ENCODE measurements around the gene SRPK3.

The SRPK3 gene

GRCh38 chrX:153789654-153790053 is 8.8 kb downstream of the SRPK3 start:
- DNase-seq, result no peak

DNA sequence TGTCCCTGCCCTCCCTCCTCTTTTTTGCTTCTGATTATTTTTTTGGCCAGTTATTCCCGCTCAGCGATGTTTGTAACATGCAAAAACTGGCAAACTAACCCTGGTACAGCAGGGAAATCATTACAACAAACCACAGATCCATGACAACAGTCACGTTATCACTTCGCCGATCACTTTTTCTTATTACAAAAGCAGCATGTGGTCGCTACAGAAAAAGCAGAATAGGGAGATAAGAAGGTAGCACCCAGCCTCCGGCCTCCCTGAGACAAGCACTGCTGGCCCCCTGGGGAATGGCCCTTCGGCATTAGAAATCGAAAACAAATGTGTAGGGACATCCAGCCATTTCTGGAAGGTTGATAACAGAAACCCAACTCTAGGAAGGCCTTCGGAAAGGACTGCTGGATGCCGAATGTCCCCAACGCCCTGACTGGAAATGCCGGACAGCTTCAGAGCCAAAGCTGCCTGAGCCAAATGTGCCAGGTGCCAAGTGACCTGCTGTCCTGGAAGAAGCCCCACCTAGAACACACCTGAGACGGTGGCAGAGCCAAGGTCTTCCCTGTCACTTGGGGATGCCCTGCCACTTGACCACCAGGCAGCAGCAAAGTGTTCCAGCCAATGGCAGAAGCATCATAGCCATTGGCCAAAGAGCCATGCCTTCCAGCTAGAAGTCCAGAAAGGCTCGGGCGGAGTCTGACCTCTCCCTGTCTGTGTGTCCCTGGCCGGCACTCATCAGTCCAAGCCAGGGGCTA is 10.4 kb downstream of the SRPK3 start:
- no peak for DNase-seq

- DNase-seq, result no peak
Measured at GRCh38 chrX:153792368-153792767, 11.5 kb downstream of the SRPK3 start.

GRCh38 chrX:153793291-153793690 is 12.4 kb downstream of the SRPK3 start:
- no peak for DNase-seq

DNA sequence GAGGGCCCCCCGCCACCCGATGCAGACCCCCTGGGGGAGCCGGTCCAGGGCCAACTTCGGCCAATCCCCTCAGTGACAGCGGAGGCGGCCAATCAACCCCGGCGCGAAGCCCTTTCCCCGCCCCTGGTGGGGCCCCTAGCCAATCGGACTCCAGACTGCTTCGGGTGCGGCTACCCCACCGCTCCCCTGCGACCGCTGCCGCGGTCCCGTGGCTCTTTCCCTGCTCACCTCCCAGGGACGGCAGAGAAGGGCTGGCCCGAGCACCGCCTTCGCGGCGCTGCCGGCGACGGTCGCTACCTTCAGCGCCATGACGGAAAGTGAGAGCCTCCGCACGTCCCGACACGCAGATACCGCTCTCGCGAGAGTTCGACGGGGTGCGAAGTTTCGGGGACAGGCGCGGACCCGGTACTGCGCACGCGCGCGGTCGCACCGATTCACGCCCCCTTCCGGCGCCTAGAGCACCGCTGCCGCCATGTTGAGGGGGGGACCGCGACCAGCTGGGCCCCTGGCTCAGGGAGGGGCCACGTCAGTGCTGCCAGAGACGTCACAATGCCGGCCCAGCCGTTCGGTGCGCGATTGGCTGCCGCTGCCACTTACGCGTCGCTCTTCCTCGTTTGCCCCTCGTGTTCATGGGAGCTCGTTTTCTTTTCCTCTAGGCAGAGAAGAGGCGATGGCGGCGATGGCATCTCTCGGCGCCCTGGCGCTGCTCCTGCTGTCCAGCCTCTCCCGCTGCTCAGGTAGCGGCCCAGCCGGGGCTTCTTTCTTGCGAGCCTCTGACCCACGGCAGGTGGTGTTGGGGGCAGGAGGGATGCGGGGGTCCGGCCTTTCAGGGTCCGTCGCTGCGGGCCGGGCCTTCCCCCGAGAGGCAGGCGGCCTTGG is 13.4 kb downstream of the SRPK3 start, which contains the start of the genes IDH3G and SSR4:
Gene IDH3G (minus strand): TSS at position 358 of the 879 bp plus-strand sequence. CDS start 49 bp downstream, at position 309.
Gene SSR4 (plus strand): TSS at position 651 of the 879 bp plus-strand sequence. CDS start 20 bp downstream, at position 671.
- peak; percentile 75 to 86 for DNase-seq

- DNase-seq, result no peak
Measured at GRCh38 chrX:153794897-153795816, 14.3 kb downstream of the SRPK3 start.

DNA sequence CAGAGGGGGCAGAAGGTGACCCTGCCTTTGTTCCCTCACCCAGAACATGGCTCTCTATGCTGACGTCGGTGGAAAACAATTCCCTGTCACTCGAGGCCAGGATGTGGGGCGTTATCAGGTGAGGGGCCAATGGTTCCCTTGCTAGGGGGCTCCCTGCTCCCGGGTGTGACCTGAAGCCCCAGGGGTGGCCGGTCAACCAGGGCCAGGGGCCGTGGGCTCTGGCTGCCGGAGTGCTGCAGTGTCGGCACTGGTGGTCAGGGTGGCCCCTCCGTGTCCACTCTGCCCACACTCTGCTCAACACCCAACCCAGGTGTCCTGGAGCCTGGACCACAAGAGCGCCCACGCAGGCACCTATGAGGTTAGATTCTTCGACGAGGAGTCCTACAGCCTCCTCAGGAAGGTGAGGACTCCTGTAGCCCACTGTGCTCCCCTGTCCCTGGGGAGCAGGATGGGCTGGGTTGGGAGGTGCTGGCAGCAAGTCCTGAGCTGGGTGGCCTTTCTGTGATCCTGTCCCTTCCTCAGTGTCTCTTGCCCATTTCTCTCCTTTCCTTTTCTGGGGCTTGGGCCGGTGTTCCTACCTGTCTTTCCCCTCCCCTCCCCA is 16.7 kb downstream of the SRPK3 start:
- DNase-seq, result no peak

- DNase-seq, result no peak
Measured at GRCh38 chrX:153799326-153799725, 18.5 kb downstream of the SRPK3 start.

DNA sequence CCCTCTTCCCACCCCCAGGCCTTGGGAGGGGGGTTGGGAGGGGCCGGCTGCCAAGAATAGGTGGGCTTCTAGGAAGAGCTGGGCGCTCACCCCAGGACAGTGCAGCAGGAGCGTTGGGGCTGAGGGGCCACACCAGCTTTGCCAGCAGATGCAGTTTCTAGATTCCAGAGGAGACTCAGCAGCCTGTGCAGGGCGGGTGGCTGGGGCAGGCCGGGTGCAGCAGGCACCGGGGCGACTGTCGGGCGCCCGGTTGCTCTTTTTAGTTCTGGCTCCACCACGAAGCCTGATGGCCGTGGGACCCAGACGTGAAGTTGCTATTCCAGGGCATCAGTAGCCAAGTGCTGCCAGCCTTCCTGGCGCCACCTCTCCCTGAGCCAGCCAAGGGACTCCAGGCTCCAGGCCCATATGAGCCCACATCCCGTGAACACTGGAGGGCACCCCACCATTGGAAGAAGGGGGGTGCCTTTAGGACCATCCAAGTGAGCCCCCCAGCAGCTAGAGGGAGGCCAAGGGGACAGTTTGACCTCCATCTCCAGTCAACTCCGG is 19.4 kb downstream of the SRPK3 start:
- no peak for DNase-seq

GRCh38 chrX:153800746-153801145 is 19.9 kb downstream of the SRPK3 start:
- no peak for DNase-seq

DNA sequence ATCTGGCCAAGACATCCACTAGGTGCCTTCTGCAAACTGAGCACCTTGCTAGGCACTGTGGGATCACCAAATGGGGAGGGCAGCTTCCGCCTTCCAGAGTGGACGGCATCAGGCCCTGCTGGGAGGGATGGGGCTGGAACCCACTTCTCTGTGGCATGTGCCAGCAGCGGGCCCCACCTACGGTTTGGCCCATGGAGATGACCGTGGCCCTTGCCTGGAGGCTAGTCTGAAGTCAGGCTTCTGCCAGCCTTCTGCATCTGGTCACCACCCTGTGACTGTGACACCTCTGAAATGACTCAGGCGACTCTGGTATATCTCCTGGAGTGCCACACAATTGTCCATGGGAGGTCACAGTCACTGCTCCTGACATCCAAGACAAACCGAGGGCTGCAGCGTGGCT is 20.8 kb downstream of the SRPK3 start:
- no peak for DNase-seq

- no peak for DNase-seq
Measured at GRCh38 chrX:153802513-153803045, 21.7 kb downstream of the SRPK3 start.

GRCh38 chrX:153803211-153804099 is 22.6 kb downstream of the SRPK3 start:
- DNase-seq, result no peak

GRCh38 chrX:153804100-153804595 is 23.3 kb downstream of the SRPK3 start:
- no peak for DNase-seq

DNA sequence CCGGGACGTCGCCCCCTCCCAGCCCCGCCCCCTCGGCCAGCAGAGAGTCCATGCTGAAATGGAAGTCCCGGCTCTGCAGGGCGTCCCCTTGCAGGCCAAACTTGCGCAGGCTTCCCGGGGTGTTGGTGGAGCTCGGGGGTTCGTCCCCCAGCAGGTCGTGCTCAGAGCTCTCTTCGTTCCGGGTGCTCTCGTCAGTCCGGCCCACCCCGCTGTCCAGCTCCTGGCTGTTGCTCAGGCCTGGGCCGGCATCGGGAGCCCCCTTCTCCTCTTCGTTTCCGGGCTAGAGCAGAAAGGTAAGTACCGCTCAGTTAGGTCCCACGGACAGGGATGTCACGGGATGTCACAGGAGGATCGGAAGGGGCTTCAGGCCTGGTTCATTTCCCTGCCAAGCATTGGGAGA is 23.8 kb downstream of the SRPK3 start:
- no peak for DNase-seq

DNA sequence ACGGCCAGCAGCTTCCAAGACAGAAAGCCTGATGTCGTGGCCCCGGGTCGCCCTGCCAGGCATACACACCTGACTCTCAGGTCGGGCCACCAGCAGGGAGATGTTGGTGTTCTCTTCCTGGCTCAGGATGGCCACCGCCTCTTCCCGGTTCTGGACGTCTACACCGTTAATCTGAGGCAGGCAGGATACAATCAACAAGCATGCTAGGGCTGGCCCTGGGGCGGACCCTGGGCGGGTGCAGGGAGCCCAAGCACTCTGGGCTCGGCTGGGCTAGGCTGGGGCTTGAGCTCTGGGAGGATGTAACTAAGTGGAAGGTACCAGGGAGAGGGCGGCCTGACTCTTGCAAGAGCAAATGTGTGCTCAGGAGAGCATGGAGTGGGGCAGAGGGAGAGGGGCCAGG is 24.6 kb downstream of the SRPK3 start:
- no peak for DNase-seq

GRCh38 chrX:153806999-153807575 is 26.2 kb downstream of the SRPK3 start:
- no peak for DNase-seq

- DNase-seq, result no peak
Measured at GRCh38 chrX:153807976-153808375, 27.1 kb downstream of the SRPK3 start.

DNA sequence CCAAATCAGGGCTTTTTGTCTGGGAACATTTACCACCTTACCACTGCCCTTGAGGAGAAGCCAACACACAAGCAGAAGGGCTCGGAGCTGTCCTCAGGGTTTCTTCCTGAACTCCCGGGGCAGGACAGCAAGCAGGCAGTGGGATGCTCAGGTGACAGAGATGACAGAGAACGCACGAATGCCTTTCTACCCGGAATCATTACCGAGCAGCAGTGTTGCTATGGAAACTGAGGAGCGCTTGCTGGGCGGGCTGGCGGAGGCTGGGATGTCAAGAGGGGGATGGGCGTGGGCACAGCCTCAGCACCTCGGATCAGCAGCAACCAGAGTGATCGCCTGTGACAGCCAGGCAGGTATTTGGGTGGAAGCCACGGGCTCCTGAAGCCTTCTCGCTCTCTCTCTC is 31.4 kb downstream of the SRPK3 start:
- DNase-seq, result no peak

- DNase-seq, result no peak
Measured at GRCh38 chrX:153813161-153813560, 32.3 kb downstream of the SRPK3 start.
